MM.1S (cell line): ENCODE results near the gene MT1M.
"Not testable (repeated sequence)": the region's sequence is repeated elsewhere in the genome, so short reads cannot be mapped to it uniquely, and the experiment has no call there.

Source experiments
- DNase-seq: peaks from one replicate; pipeline ENCODE4 v3.0.0-alpha.2; 2015
- H2AFZ ChIP-seq: fragments of 300-600 bp; sonication (generic); 2 replicates; pipeline ENCODE4 v1.6.0; 2016; ENCODE audit warnings: antibody characterized with exemption, low read length
- H3F3A ChIP-seq: fragments of 300-600 bp; sonication (generic); 2 replicates; pipeline ENCODE4 v1.6.1; 2016; ENCODE audit warnings: mild to moderate bottlenecking, antibody characterized with exemption, low read length, moderate library complexity, mixed read lengths; ENCODE audit not compliant: insufficient read depth
- H3K27ac ChIP-seq: fragments of 300-600 bp; sonication (generic); 2 replicates; pipeline ENCODE4 v1.5.1; 2016; ENCODE audit warnings: mild to moderate bottlenecking, low read length
- H3K27me3 ChIP-seq: fragments of 300-600 bp; sonication (generic); replicated peaks from 2 replicates; pipeline ENCODE4 v1.6.0; 2016; ENCODE audit warnings: low read length; ENCODE audit not compliant: insufficient read depth
- H3K36me3 ChIP-seq: fragments of 300-600 bp; sonication (generic); replicated peaks from 2 replicates; pipeline ENCODE4 v1.6.1; 2016; ENCODE audit warnings: mild to moderate bottlenecking, low read length, mixed read lengths; ENCODE audit not compliant: insufficient read depth
- H3K4me1 ChIP-seq: fragments of 300-600 bp; sonication (generic); 2 replicates; pipeline ENCODE4 v1.6.1; 2016; ENCODE audit warnings: low read length, mixed read lengths
- H3K4me2 ChIP-seq: fragments of 300-600 bp; sonication (generic); 2 replicates; pipeline ENCODE4 v1.6.0; 2016; ENCODE audit warnings: low read depth, low read length
- H3K4me3 ChIP-seq: fragments of 300-600 bp; sonication (generic); 2 replicates; pipeline ENCODE4 v1.5.1; 2016; ENCODE audit warnings: low read length, mixed read lengths
- H3K79me2 ChIP-seq: fragments of 300-600 bp; sonication (generic); 2 replicates; pipeline ENCODE4 v1.6.1; 2016; ENCODE audit warnings: mixed run types, low read length, mixed read lengths
- H3K9ac ChIP-seq: fragments of 300-600 bp; sonication (generic); 2 replicates; pipeline ENCODE4 v1.6.1; 2016; ENCODE audit warnings: low read length, mixed read lengths
- H3K9me2 ChIP-seq: fragments of 300-600 bp; sonication (generic); replicated peaks from 2 replicates; pipeline ENCODE4 v1.6.1; 2016; ENCODE audit warnings: mild to moderate bottlenecking, low read length, mixed read lengths; ENCODE audit not compliant: insufficient read depth
- H3K9me3 ChIP-seq: fragments of 300-600 bp; sonication (generic); replicated peaks from 2 replicates; pipeline ENCODE4 v1.6.1; 2016; ENCODE audit warnings: mild to moderate bottlenecking, low read length, mixed read lengths; ENCODE audit not compliant: insufficient read depth
- H4K20me1 ChIP-seq: fragments of 300-600 bp; sonication (generic); 2 replicates; pipeline ENCODE4 v1.6.1; 2016; ENCODE audit warnings: mild to moderate bottlenecking, low read length, moderate library complexity, mixed read lengths; ENCODE audit not compliant: insufficient read depth
- EZH2 ChIP-seq: fragments of 300-600 bp; sonication (generic); optimal IDR thresholded peaks from 2 replicates; pipeline ENCODE3; 2017; ENCODE audit warnings: low read depth, mild to moderate bottlenecking, antibody characterized with exemption, low read length, mixed read lengths
- EZH2phosphoT487 ChIP-seq: fragments of 300-600 bp; sonication (generic); IDR thresholded peaks from 2 replicates; pipeline ENCODE4 v1.6.1; 2018; ENCODE audit warnings: antibody characterized with exemption, low read length
- TF ChIP-seq, protein P1 (sequence below): fragments of 300-600 bp; sonication (generic); IDR thresholded peaks from 2 replicates; pipeline ENCODE4 v1.5.1; 2016; ENCODE audit warnings: antibody characterized with exemption, low read length, mixed read lengths

The MT1M gene

DNA sequence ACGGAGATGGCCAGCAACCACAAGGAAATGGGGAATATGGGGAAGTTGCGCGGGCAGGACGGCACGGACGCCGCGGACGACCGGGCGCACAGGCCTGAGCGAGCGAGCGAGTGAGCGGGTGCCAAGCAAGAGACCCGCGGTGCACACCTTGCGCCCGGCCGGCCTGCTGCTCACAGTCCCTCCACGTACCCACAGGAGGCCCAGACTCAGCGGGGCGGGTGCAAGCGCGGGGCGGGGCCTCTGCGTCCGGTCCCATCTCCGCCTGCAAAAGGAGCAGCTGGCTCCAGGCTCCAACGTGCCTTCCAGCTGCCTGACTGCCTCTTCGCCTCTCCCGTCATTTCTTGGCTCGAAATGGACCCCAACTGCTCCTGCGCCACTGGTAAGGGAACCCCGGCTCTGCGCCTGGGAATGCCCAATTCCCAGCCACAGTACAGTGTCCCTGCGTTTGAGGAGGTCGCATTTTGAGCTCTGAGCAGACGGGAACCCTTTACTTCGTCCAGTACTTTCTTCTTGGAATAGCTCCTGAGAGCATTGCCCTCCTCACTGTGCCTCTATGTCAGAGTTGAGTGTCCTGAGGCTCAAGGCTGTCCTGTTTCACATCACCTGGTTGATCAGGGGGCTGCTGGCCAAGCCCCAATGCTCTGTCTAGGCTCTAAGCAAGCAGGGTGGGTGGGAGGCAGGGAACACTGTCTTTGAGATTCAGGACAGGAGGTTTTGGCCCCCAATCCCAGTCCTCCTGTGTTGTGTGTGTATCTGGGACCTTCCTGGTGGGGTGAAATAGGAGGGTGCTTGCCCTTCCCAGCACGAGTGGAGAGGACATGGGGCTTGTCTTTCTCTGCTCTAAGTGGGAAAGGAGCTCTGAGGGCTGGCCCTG, 15.0 kb upstream of the MT1M start:
- H4K20me1 ChIP-seq: no peaks in the 10 kb centered on the region
- H3K4me3 ChIP-seq: no peak overlapping the region
- H3K27ac ChIP-seq: no peak overlapping the region
- H3F3A ChIP-seq: no peaks in the 10 kb centered on the region
- H3K4me2 ChIP-seq: no peak overlapping the region
- no peaks in the 10 kb centered on the region for H3K4me1 ChIP-seq
- no peak for TF ChIP-seq EZH2phosphoT487
- TF ChIP-seq, protein P1, sequence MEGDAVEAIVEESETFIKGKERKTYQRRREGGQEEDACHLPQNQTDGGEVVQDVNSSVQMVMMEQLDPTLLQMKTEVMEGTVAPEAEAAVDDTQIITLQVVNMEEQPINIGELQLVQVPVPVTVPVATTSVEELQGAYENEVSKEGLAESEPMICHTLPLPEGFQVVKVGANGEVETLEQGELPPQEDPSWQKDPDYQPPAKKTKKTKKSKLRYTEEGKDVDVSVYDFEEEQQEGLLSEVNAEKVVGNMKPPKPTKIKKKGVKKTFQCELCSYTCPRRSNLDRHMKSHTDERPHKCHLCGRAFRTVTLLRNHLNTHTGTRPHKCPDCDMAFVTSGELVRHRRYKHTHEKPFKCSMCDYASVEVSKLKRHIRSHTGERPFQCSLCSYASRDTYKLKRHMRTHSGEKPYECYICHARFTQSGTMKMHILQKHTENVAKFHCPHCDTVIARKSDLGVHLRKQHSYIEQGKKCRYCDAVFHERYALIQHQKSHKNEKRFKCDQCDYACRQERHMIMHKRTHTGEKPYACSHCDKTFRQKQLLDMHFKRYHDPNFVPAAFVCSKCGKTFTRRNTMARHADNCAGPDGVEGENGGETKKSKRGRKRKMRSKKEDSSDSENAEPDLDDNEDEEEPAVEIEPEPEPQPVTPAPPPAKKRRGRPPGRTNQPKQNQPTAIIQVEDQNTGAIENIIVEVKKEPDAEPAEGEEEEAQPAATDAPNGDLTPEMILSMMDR: no peak
- no peak for TF ChIP-seq EZH2
- H3K27me3 ChIP-seq: peaks cover 33% of the 10 kb centered on the region
- H3K9me3 ChIP-seq: no peaks in the 10 kb centered on the region
- no peaks in the 10 kb centered on the region for H3K36me3 ChIP-seq
- H3K9ac ChIP-seq: no peak overlapping the region
- H3K79me2 ChIP-seq: no peaks in the 10 kb centered on the region
- H2AFZ ChIP-seq: no peak overlapping the region
- no peak for DNase-seq
- no peaks in the 10 kb centered on the region for H3K9me2 ChIP-seq

DNA sequence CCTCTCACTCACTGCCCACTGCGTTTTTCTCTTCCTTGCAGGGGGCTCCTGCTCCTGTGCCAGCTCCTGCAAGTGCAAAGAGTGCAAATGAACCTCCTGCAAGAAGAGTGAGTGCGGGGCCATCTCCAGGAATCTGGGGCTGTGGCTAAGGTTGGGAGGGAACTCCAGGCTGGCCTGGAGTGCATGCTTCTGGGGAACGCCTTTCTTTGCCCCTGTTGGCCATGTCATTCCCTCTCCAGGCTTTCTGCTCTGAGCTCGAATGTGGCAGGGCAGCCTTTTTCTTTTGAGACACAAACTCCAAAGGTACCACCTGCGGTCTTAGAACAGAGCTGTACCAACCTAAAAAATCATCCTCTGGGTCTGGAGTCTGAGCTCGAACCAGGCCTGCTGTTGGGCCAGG, 14.3 kb upstream of the MT1M start:
- Histone ChIP-seq H3K27ac (no peak overlapping the region), H3K79me2 (no peaks in the 10 kb centered on the region), H3K4me2 (no peak overlapping the region), H3K9ac (no peak overlapping the region), H3K4me3 (no peak overlapping the region), H3K4me1 (no peaks in the 10 kb centered on the region), H2AFZ (no peak overlapping the region), H3F3A (no peaks in the 10 kb centered on the region), H3K9me2 (no peaks in the 10 kb centered on the region), H3K9me3 (no peaks in the 10 kb centered on the region), H4K20me1 (no peaks in the 10 kb centered on the region), H3K27me3 (peaks cover 33% of the 10 kb centered on the region), H3K36me3 (no peaks in the 10 kb centered on the region)
- DNase-seq: no peak
- TF ChIP-seq EZH2 (no peak), EZH2phosphoT487 (no peak)
- TF ChIP-seq, protein P1: no peak

DNA sequence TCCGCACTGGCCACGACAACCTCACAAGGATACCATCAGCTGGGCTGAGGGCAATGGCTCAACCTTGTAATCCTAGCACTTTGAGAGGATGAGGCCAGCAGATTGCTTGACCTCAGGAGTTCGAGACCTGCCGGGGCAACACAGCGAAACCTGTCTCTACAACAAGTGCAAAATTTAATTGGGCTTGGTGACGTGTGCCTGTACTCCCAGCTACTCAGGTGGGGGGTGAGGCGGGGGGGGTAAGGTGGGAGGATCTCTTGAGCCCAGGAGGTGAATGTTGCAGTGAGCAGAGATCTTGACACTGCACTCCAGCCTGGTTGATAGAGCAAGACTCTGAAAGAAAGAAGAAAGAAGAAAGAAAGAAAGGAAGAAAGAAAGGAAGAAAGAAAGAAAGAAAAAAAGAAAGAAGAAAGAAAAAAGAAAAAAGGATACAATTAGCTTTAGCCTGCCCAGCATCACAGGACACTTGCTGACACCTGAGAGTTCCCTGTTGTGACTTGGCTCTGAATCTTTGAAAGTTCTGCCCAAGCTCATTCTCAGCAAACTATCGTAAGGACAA, 12.0 kb upstream of the MT1M start:
- H3K4me2 ChIP-seq: no peak overlapping the region
- H3K9ac ChIP-seq: no peak overlapping the region
- H3K36me3 ChIP-seq: no peaks in the 10 kb centered on the region
- no peak overlapping the region for H3K27ac ChIP-seq
- no peak overlapping the region for H3K4me3 ChIP-seq
- no peaks in the 10 kb centered on the region for H3K9me3 ChIP-seq
- no peak for DNase-seq
- no peaks in the 10 kb centered on the region for H3K9me2 ChIP-seq
- no peaks in the 10 kb centered on the region for H4K20me1 ChIP-seq
- no peaks in the 10 kb centered on the region for H3K4me1 ChIP-seq
- H2AFZ ChIP-seq: no peak overlapping the region
- TF ChIP-seq, protein P1: no peak
- TF ChIP-seq EZH2: no peak
- TF ChIP-seq EZH2phosphoT487: no peak
- H3K27me3 ChIP-seq: peaks cover 40% of the 10 kb centered on the region
- H3K79me2 ChIP-seq: no peaks in the 10 kb centered on the region
- no peaks in the 10 kb centered on the region for H3F3A ChIP-seq

DNA sequence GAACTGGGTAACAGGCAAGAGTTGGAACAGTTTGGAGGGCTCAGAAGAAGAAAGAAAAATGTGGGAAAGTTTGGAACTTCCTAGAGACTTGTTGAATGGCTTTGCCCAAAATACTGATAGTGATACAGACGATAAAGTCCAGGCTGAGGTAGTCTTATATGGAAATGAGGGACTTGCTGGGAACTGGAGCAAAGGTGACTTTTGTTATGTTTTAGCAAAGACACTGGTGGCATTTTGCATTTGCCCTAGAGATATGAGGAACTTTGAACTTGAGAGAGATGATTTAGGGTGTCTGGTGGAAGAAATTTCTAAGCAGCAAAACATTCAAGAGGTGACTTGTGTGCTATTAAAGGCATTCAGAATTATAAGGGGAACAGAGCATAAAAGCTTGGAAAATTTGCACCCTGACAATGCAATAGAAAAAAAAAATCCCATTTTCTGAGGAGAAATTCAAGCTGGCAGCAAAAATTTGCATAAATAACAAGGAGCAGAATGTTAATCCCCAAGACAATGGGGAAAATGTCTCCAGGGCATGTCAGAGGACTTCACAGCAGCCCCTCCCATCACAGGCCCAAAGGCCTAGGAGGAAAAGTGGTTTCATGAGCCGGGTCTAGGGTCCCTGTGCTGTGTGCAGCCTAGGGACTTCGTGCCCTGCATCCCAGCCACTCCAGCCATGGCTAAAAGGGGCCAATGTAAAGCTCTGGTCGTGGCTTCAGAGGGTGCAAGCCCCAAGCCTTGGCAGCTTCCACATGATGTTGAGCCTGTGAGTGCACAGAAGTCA, 10.6 kb upstream of the MT1M start:
- H3K27me3 ChIP-seq: peaks cover 47% of the 10 kb centered on the region
- H3K79me2 ChIP-seq: not testable (repeated sequence)

DNA sequence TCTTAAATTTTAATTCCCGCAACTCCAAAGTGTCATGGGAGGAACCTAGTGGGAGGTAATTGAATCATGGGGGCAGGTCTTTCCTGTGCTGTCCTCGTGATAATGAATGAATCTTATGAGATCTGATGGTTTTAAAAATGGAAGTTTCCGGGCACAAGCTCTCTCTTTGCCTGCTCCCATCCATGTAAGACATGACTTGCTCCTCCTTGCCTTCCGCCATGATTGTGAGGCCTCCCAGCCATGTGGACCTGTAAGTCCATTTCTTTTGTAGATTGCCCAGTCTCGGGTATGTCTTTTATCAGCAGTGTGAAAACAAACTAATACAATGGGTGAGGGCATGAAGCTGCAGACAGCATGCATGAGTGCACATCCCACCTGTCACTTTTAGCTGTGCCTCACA, 9.3 kb upstream of the MT1M start:
- not testable (repeated sequence) for H3K4me1 ChIP-seq, DNase-seq, H3K27ac ChIP-seq, H3K9me2 ChIP-seq, H3F3A ChIP-seq, H4K20me1 ChIP-seq, H3K9ac ChIP-seq, H3K79me2 ChIP-seq, H3K4me2 ChIP-seq, H3K9me3 ChIP-seq, H3K4me3 ChIP-seq, H2AFZ ChIP-seq, H3K36me3 ChIP-seq
- H3K27me3 ChIP-seq: peaks cover 40% of the 10 kb centered on the region

More for the DNA sequence above, 10.6 kb upstream of the MT1M start:
- H3K4me3 ChIP-seq, H3K9me3 ChIP-seq, H3K27ac ChIP-seq, H3K36me3 ChIP-seq, H2AFZ ChIP-seq, H3K9me2 ChIP-seq, H3K9ac ChIP-seq, H4K20me1 ChIP-seq, H3K4me1 ChIP-seq, DNase-seq, H3F3A ChIP-seq, H3K4me2 ChIP-seq: not testable (repeated sequence)
